Neural progenitor cell (in vitro differentiated cells): ENCODE measurements around the gene BTBD9. TPM values are rescaled to one million over a fixed set of nuclear protein-coding genes. Genes with fewer than 3 reads are reported as not detected.

Source experiments
- DNase-seq: peaks from one replicate; pipeline ENCODE4 v3.0.0-alpha.2; 2016; ENCODE audit warnings: low spot score
- H2AFZ ChIP-seq: fragments of 200-600 bp; sonication (generic); replicated peaks from 2 replicates; pipeline ENCODE4 v1.6.1; 2016; ENCODE audit warnings: antibody characterized with exemption
- H3F3A ChIP-seq: fragments of 200-600 bp; sonication (generic); 2 replicates; pipeline ENCODE4 v1.6.1; 2016; ENCODE audit warnings: antibody characterized with exemption, low read depth
- H3K27ac ChIP-seq: fragments of 200-600 bp; sonication (generic); 2 replicates; pipeline ENCODE4 v1.5.1; 2016; ENCODE audit warnings: mild to moderate bottlenecking
- H3K27me3 ChIP-seq: fragments of 200-600 bp; sonication (generic); 2 replicates; pipeline ENCODE4 v1.6.1; 2016; ENCODE audit warnings: mild to moderate bottlenecking, moderate library complexity
- H3K36me3 ChIP-seq: fragments of 200-600 bp; sonication (generic); 2 replicates; pipeline ENCODE4 v1.5.1; 2016
- H3K4me1 ChIP-seq: fragments of 200-600 bp; sonication (generic); 2 replicates; pipeline ENCODE4 v1.6.1; 2016; ENCODE audit warnings: mixed run types
- H3K4me2 ChIP-seq: fragments of 200-600 bp; sonication (generic); 2 replicates; pipeline ENCODE4 v1.6.1; 2016
- H3K4me3 ChIP-seq: fragments of 200-600 bp; sonication (generic); 2 replicates; pipeline ENCODE4 v1.5.1; 2016
- H3K79me2 ChIP-seq: fragments of 200-600 bp; sonication (generic); 2 replicates; pipeline ENCODE4 v1.6.1; 2016; ENCODE audit warnings: low read depth
- H3K9ac ChIP-seq: fragments of 200-600 bp; sonication (generic); 2 replicates; pipeline ENCODE4 v1.6.1; 2016
- H3K9me3 ChIP-seq: fragments of 200-600 bp; sonication (generic); 2 replicates; pipeline ENCODE4 v1.5.1; 2016; ENCODE audit warnings: low read depth
- H4K20me1 ChIP-seq: fragments of 200-600 bp; sonication (generic); 2 replicates; pipeline ENCODE4 v1.6.1; 2016; ENCODE audit warnings: low read depth
- H3K27ac Mint-ChIP-seq: 3 replicates; pipeline ENCODE4 v1.8.0; 2021; ENCODE audit warnings: mixed read lengths
- H3K27me3 Mint-ChIP-seq: 2 replicates; pipeline ENCODE4 v1.8.0; 2022; ENCODE audit warnings: low read depth, mild to moderate bottlenecking, inconsistent platforms, moderate library complexity, mixed read lengths; ENCODE audit not compliant: insufficient read depth
- H3K36me3 Mint-ChIP-seq: 3 replicates; pipeline ENCODE4 v1.8.0; 2021; ENCODE audit warnings: mixed read lengths
- H3K4me1 Mint-ChIP-seq: 3 replicates; pipeline ENCODE4 v1.8.0; 2021; ENCODE audit warnings: mixed read lengths
- H3K4me3 Mint-ChIP-seq: 3 replicates; pipeline ENCODE4 v1.8.0; 2021; ENCODE audit warnings: mild to moderate bottlenecking, moderate library complexity, mixed read lengths
- H3K9me3 Mint-ChIP-seq: 3 replicates; pipeline ENCODE4 v1.8.0; 2020; ENCODE audit warnings: mixed read lengths
- CTCF ChIP-seq: fragments of 200-600 bp; sonication (generic); IDR thresholded peaks from 2 replicates; pipeline ENCODE4 v1.5.1; 2017; ENCODE audit warnings: antibody characterized with exemption, mild to moderate bottlenecking
- EZH2 ChIP-seq: fragments of 200-600 bp; sonication (generic); IDR thresholded peaks from 2 replicates; pipeline ENCODE4 v1.6.1; 2017; ENCODE audit warnings: antibody characterized with exemption, mild to moderate bottlenecking, moderate library complexity
- EZH2phosphoT487 ChIP-seq: fragments of 200-600 bp; sonication (generic); IDR thresholded peaks from 2 replicates; pipeline ENCODE4 v1.6.1; 2017; ENCODE audit warnings: antibody characterized with exemption
- total RNA-seq: library from RNA; depleted of rRNA; stranded (reverse); fragments of >200 nt; gene quantifications from 2 replicates; pipeline ENCODE4 v1.2.3, GENCODE V29; 2015; ENCODE audit warnings: low replicate concordance

BTBD9 gene
- total RNA-seq, 1 donor from 2014 or later = 16.9 TPM

- Histone ChIP-seq H3K27me3 (no peaks in the 10 kb centered on the region), H3F3A (no peaks in the 10 kb centered on the region), H3K4me2 (no peak overlapping the region), H4K20me1 (no peaks in the 10 kb centered on the region), H3K79me2 (no peaks in the 10 kb centered on the region), H3K4me3 (no peak overlapping the region), H3K9me3 (no peaks in the 10 kb centered on the region), H3K4me1 (peaks cover 6% of the 10 kb centered on the region), H2AFZ (no peak overlapping the region), H3K27ac (no peak overlapping the region), H3K36me3 (no peaks in the 10 kb centered on the region), H3K9ac (no peak overlapping the region)
- no peak for TF ChIP-seq EZH2
- TF ChIP-seq EZH2phosphoT487 = no peak
- no peak for TF ChIP-seq CTCF
- H3K36me3 Mint-ChIP-seq = no peaks in the 10 kb centered on the region
- H3K27ac Mint-ChIP-seq = no peak overlapping the region
- peaks cover 6% of the 10 kb centered on the region for H3K4me1 Mint-ChIP-seq
- peaks cover 11% of the 10 kb centered on the region for H3K9me3 Mint-ChIP-seq
- no peak overlapping the region for H3K4me3 Mint-ChIP-seq
- DNase-seq = no peak
- no peaks in the 10 kb centered on the region for H3K27me3 Mint-ChIP-seq
Measured at GRCh38 chr6:38445336-38445735, 194.4 kb downstream of the BTBD9 start.

- peaks cover 6% of the 10 kb centered on the region for H3K4me1 ChIP-seq
- Mint-ChIP-seq H3K27me3 (no peaks in the 10 kb centered on the region), H3K27ac (no peak overlapping the region), H3K4me1 (peaks cover 9% of the 10 kb centered on the region), H3K36me3 (peaks cover 1% of the 10 kb centered on the region), H3K4me3 (no peak overlapping the region), H3K9me3 (no peaks in the 10 kb centered on the region)
- no peaks in the 10 kb centered on the region for H3K36me3 ChIP-seq
- H4K20me1 ChIP-seq = no peaks in the 10 kb centered on the region
- H3K9me3 ChIP-seq = no peaks in the 10 kb centered on the region
- H3F3A ChIP-seq = no peaks in the 10 kb centered on the region
- no peak overlapping the region for H3K4me2 ChIP-seq
- H3K27ac ChIP-seq = no peak overlapping the region
- no peaks in the 10 kb centered on the region for H3K79me2 ChIP-seq
- DNase-seq = no peak
- no peak for TF ChIP-seq EZH2phosphoT487
- no peak for TF ChIP-seq EZH2
- TF ChIP-seq CTCF = no peak
- H3K9ac ChIP-seq = no peak overlapping the region
- H3K4me3 ChIP-seq = no peak overlapping the region
- H3K27me3 ChIP-seq = no peaks in the 10 kb centered on the region
- no peak overlapping the region for H2AFZ ChIP-seq
Measured at GRCh38 chr6:38443352-38444144, 196.2 kb downstream of the BTBD9 start.

- no peaks in the 10 kb centered on the region for H3K9me3 Mint-ChIP-seq
- no peaks in the 10 kb centered on the region for H3K27me3 Mint-ChIP-seq
- Histone ChIP-seq H3K27ac (no peak overlapping the region), H4K20me1 (no peaks in the 10 kb centered on the region), H3K79me2 (no peaks in the 10 kb centered on the region), H2AFZ (no peak overlapping the region), H3K4me2 (no peak overlapping the region), H3K4me3 (no peak overlapping the region), H3K9me3 (no peaks in the 10 kb centered on the region), H3F3A (no peaks in the 10 kb centered on the region), H3K36me3 (no peaks in the 10 kb centered on the region), H3K27me3 (no peaks in the 10 kb centered on the region), H3K4me1 (no peaks in the 10 kb centered on the region), H3K9ac (no peak overlapping the region)
- H3K4me1 Mint-ChIP-seq = peaks cover 3% of the 10 kb centered on the region
- H3K27ac Mint-ChIP-seq = no peak overlapping the region
- no peak overlapping the region for H3K4me3 Mint-ChIP-seq
- H3K36me3 Mint-ChIP-seq = peaks cover 1% of the 10 kb centered on the region
- no peak for DNase-seq
- no peak for TF ChIP-seq EZH2
- TF ChIP-seq CTCF = no peak
- TF ChIP-seq EZH2phosphoT487 = no peak
Measured at GRCh38 chr6:38438097-38438496, 201.6 kb downstream of the BTBD9 start.
